Panc1 (cell line): ENCODE results near the gene LY6G6D.

ENCODE experiments used
- CTCF ChIP-seq: fragments of 450-650 bp; IDR thresholded peaks from 2 replicates; pipeline ENCODE4 v1.5.1; 2017; ENCODE audit warnings: mild to moderate bottlenecking
- POLR2AphosphoS5 ChIP-seq: IDR thresholded peaks from 2 replicates; pipeline ENCODE4 v1.6.1; 2012; ENCODE audit warnings: mild to moderate bottlenecking, low read depth, low read length, moderate library complexity
- REST ChIP-seq, 2 experiments: IDR thresholded peaks; 2 replicates each; pipeline ENCODE4 v1.6.1; 2011 to 2012; ENCODE audit warnings: low read depth in 2 of 2, control low read depth in 1 of 2, low read length in 1 of 2, mild to moderate bottlenecking in 1 of 2, moderate library complexity in 1 of 2; ENCODE audit not compliant: insufficient read depth in 1 of 2
- TCF7L2 ChIP-seq: IDR thresholded peaks from 2 replicates; pipeline ENCODE4 v1.6.1; 2011; ENCODE audit warnings: mild to moderate bottlenecking, low read depth, low read length, inconsistent platforms

GRCh38 chr6:31730631-31731086 is 15.5 kb downstream of the LY6G6D start:
- TF ChIP-seq CTCF (no peak), TCF7L2 (no peak), POLR2AphosphoS5 (no peak), REST (IDR thresholded peaks at IDR 0.05; ENCODE audit: insufficient read depth in 1 of 2, low read depth in 2 of 2, low read length in 1 of 2) (no peak)
